ENCODE measurements around the gene CASP5. TPM values are rescaled to one million over a fixed set of nuclear protein-coding genes. Genes with fewer than 3 reads are reported as not detected.

Gene CASP5
- total RNA-seq, 2 donors from 2014 or later, result not detected

GRCh38 chr11:105007463-105007862, 15.5 kb downstream of the CASP5 start:
- H3K9me3 Mint-ChIP-seq, result no peaks in the 10 kb centered on the region
- no peak overlapping the region for H3K27ac Mint-ChIP-seq
- H3K27me3 Mint-ChIP-seq (ENCODE audit: low read depth), result no peaks in the 10 kb centered on the region
- no peak for ATAC-seq (replicated peaks in 1 of 2)
- H3K4me3 Mint-ChIP-seq, result no peak overlapping the region
- no peak for DNase-seq
- H3K36me3 Mint-ChIP-seq (ENCODE audit: insufficient read depth in 2 of 2), result no peaks in the 10 kb centered on the region
- H3K4me1 Mint-ChIP-seq (ENCODE audit: low read depth), result no peaks in the 10 kb centered on the region

DNA sequence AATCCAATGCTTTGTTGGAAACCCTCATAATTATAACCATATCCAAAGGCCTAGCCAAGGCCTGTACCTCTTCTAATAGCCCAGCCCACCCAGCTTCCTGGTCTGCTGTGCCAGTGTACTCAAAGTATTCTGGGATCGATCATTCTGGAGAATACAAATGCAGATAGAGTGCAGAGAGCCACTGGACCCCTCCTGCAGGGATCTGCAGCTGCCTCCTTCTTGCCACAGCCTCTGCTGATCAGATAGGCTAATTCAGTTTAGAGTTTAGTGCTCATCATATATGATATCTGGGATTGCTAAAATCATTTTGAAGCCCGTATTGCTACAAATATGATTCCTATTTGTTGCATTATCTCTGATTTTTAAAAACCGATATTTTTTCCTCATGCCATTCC, 17.5 kb downstream of the CASP5 start:
- no peaks in the 10 kb centered on the region for H3K36me3 Mint-ChIP-seq (ENCODE audit: insufficient read depth in 2 of 2)
- H3K4me1 Mint-ChIP-seq (ENCODE audit: low read depth), result peaks cover 7% of the 10 kb centered on the region
- no peak overlapping the region for H3K4me3 Mint-ChIP-seq
- DNase-seq, result no peak
- no peaks in the 10 kb centered on the region for H3K9me3 Mint-ChIP-seq
- no peak for ATAC-seq (replicated peaks in 1 of 2)
- no peak overlapping the region for H3K27ac Mint-ChIP-seq
- no peaks in the 10 kb centered on the region for H3K27me3 Mint-ChIP-seq (ENCODE audit: low read depth)

DNA sequence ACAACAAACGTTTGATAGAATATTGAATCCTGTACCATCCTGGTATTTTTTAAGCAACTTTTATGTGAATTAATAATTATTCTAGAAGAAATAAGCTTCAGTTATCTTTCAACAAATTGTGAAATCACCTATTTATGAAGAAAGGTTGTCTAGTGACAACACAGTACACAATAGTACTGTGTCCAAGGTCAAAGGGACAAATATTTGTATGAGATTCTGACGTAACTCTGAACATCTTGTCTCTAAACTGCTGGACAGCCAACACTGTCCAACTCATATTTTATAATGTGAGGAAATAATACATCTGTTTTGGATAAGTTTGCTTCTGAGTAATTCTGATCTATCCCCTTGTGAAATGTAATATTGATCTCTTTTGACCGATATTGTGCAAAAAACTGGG, 18.9 kb downstream of the CASP5 start:
- DNase-seq (no peak), ATAC-seq (replicated peaks in 1 of 2) (no peak)
- Mint-ChIP-seq H3K9me3 (no peaks in the 10 kb centered on the region), H3K27ac (no peak overlapping the region), H3K4me1 (ENCODE audit: low read depth) (peaks cover 7% of the 10 kb centered on the region), H3K27me3 (ENCODE audit: low read depth) (no peaks in the 10 kb centered on the region), H3K36me3 (ENCODE audit: insufficient read depth in 2 of 2) (no peaks in the 10 kb centered on the region), H3K4me3 (no peak overlapping the region)

DNA sequence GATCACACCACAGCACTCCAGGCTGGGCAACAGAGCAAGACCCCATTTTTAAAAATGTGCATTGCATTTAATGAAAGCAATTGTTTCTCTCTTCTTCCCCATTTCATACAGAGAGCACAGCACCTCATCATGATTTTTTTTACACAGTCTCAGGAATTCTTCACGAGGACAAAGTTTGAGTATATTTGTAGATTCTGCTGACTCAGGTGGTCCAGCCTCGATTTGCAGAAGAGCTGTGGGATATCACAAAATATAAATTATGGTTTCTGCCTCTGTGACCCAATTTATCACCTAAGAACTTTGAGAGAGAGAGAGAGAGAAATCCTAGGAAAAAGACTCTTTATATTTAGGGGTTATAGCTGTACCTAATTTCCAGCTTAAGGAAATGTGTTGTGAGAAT, 19.8 kb downstream of the CASP5 start:
- no peaks in the 10 kb centered on the region for H3K36me3 Mint-ChIP-seq (ENCODE audit: insufficient read depth in 2 of 2)
- H3K27ac Mint-ChIP-seq, result no peak overlapping the region
- no peak for ATAC-seq (replicated peaks in 1 of 2)
- no peak for DNase-seq
- peaks cover 7% of the 10 kb centered on the region for H3K4me1 Mint-ChIP-seq (ENCODE audit: low read depth)
- H3K4me3 Mint-ChIP-seq, result no peak overlapping the region
- H3K27me3 Mint-ChIP-seq (ENCODE audit: low read depth), result no peaks in the 10 kb centered on the region
- H3K9me3 Mint-ChIP-seq, result no peaks in the 10 kb centered on the region

DNA sequence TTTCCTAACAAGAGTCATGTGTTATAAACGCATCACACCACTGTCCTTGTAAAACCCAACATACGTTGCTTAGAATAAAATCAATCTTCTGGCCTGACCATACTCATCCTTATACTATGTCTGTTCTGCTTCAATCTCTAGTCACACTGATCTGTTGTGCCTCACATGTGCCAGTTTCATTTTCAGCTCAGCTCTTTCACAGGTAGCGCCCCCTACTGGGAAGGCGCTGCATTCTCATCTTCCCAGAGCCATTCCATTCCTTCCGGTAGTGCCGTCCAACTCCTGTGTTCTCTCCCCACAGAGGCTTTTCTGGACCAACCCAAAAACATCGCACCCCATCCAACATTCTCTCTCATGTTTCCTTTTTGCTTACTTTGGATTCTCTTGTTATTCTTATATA, 22.2 kb downstream of the CASP5 start:
- H3K4me1 Mint-ChIP-seq (ENCODE audit: low read depth), result peaks cover 7% of the 10 kb centered on the region
- ATAC-seq (replicated peaks in 1 of 2) (peak; percentile 68 to 76), DNase-seq (peak; percentile 34 to 65)
- H3K9me3 Mint-ChIP-seq, result no peaks in the 10 kb centered on the region
- H3K4me3 Mint-ChIP-seq, result no peak overlapping the region
- no peaks in the 10 kb centered on the region for H3K27me3 Mint-ChIP-seq (ENCODE audit: low read depth)
- no peak overlapping the region for H3K27ac Mint-ChIP-seq
- no peaks in the 10 kb centered on the region for H3K36me3 Mint-ChIP-seq (ENCODE audit: insufficient read depth in 2 of 2)

GRCh38 chr11:105000167-105000566, 22.8 kb downstream of the CASP5 start:
- no peak for ATAC-seq (replicated peaks in 1 of 2)
- no peaks in the 10 kb centered on the region for H3K36me3 Mint-ChIP-seq (ENCODE audit: insufficient read depth in 2 of 2)

GRCh38 chr11:104999721-105000120, 23.2 kb downstream of the CASP5 start:
- peaks cover 7% of the 10 kb centered on the region for H3K4me1 Mint-ChIP-seq (ENCODE audit: low read depth)
- H3K4me3 Mint-ChIP-seq, result no peak overlapping the region
- no peaks in the 10 kb centered on the region for H3K9me3 Mint-ChIP-seq
- no peak overlapping the region for H3K27ac Mint-ChIP-seq
- ATAC-seq (replicated peaks in 1 of 2) (no peak), DNase-seq (no peak)
- H3K36me3 Mint-ChIP-seq (ENCODE audit: insufficient read depth in 2 of 2), result no peaks in the 10 kb centered on the region
- H3K27me3 Mint-ChIP-seq (ENCODE audit: low read depth), result no peaks in the 10 kb centered on the region

More at GRCh38 chr11:105000167-105000566, 22.8 kb downstream of the CASP5 start:
- Mint-ChIP-seq H3K27me3 (ENCODE audit: low read depth) (no peaks in the 10 kb centered on the region), H3K9me3 (no peaks in the 10 kb centered on the region), H3K27ac (no peak overlapping the region), H3K4me1 (ENCODE audit: low read depth) (peaks cover 7% of the 10 kb centered on the region), H3K4me3 (no peak overlapping the region)
- DNase-seq, result peak in 1 of 2 donors; percentile 5

GRCh38 chr11:104997288-104997687, 25.7 kb downstream of the CASP5 start:
- Mint-ChIP-seq H3K9me3 (peaks cover 3 to 4% of the 10 kb centered on the region in 2 donors), H3K27me3 (ENCODE audit: low read depth) (no peaks in the 10 kb centered on the region), H3K27ac (no peak overlapping the region), H3K4me3 (no peak overlapping the region), H3K36me3 (ENCODE audit: insufficient read depth in 2 of 2) (peaks cover 0 to 2% of the 10 kb centered on the region in 2 donors), H3K4me1 (ENCODE audit: low read depth) (peaks cover 7% of the 10 kb centered on the region)
- ATAC-seq (replicated peaks in 1 of 2), result no peak
- no peak for DNase-seq

- H3K4me3 Mint-ChIP-seq, result no peak overlapping the region
- DNase-seq (no peak), ATAC-seq (replicated peaks in 1 of 2) (no peak)
- no peaks in the 10 kb centered on the region for H3K27me3 Mint-ChIP-seq (ENCODE audit: low read depth)
- H3K27ac Mint-ChIP-seq, result no peak overlapping the region
- peaks cover 0 to 2% of the 10 kb centered on the region in 2 donors for H3K36me3 Mint-ChIP-seq (ENCODE audit: insufficient read depth in 2 of 2)
- H3K4me1 Mint-ChIP-seq (ENCODE audit: low read depth), result no peaks in the 10 kb centered on the region
- peaks cover 3 to 4% of the 10 kb centered on the region in 2 donors for H3K9me3 Mint-ChIP-seq
Measured at GRCh38 chr11:104995001-104995408, 28.0 kb downstream of the CASP5 start.

DNA sequence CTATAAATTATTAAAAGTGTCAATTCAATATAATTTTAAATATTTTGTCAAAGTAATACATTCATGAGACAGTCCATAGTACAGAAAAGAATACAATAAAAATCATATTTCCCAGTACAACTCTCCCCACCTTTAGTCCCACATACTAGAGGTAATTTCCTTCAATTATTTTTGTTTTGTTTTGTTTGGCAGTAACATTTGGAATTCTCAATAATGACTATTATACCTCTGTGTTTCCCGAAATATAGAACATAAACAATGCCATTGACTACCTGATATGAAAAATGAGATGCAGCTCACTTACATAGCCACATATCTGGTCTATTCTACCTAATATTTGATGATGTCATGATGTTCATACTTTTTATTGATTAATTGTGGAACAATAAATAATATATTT, 30.2 kb downstream of the CASP5 start:
- H3K4me1 Mint-ChIP-seq (ENCODE audit: low read depth), result no peaks in the 10 kb centered on the region
- H3K27ac Mint-ChIP-seq, result no peak overlapping the region
- no peaks in the 10 kb centered on the region for H3K27me3 Mint-ChIP-seq (ENCODE audit: low read depth)
- H3K9me3 Mint-ChIP-seq, result peaks cover 5 to 6% of the 10 kb centered on the region in 2 donors
- no peak overlapping the region for H3K4me3 Mint-ChIP-seq
- peaks cover 0 to 4% of the 10 kb centered on the region in 2 donors for H3K36me3 Mint-ChIP-seq (ENCODE audit: insufficient read depth in 2 of 2)
- DNase-seq (no peak), ATAC-seq (replicated peaks in 1 of 2) (no peak)

DNA sequence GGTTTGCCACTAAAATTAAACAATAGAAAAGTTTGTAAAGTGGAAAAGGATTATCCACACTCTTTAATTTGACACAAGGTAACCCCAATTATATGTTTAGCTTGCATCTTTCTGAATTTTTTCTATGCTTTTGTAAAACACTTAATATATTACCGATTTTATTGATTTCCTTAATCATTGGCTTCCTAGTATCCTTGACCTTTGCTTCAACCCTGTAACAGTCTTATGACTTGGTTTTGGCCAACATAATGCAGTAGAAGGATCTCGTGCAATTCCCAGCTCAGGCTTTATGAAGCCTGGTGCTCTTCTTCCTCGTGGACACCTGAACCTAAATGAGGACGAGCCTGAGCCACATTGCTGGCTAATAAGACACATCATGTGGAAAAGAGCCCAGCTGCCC, 31.0 kb downstream of the CASP5 start:
- ATAC-seq (replicated peaks in 1 of 2), result no peak
- peaks cover 0 to 6% of the 10 kb centered on the region in 2 donors for H3K36me3 Mint-ChIP-seq (ENCODE audit: insufficient read depth in 2 of 2)
- no peaks in the 10 kb centered on the region for H3K4me1 Mint-ChIP-seq (ENCODE audit: low read depth)
- H3K27me3 Mint-ChIP-seq (ENCODE audit: low read depth), result no peaks in the 10 kb centered on the region
- DNase-seq, result no peak
- no peak overlapping the region for H3K4me3 Mint-ChIP-seq
- H3K27ac Mint-ChIP-seq, result no peak overlapping the region
- H3K9me3 Mint-ChIP-seq, result peaks cover 5 to 6% of the 10 kb centered on the region in 2 donors

DNA sequence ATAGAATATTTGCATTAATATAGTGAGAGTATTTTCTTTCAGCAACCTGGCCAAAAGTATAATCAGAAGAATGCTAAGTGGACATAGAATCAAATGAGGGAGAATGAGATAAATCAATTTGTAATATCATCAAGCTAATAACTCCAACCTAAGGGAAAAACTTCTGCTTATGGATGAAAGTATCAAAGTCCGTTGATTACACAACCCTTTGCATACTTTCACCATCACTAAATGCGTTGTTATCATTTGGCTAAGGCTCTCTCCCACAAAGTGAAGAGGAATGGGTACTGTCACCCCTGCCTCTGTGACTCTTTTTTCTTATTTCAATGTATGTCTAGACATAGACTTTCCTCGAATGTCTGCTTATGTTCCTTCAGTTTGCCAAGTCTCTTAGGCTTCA, 38.2 kb downstream of the CASP5 start:
- peaks cover 0 to 4% of the 10 kb centered on the region in 2 donors for H3K36me3 Mint-ChIP-seq (ENCODE audit: insufficient read depth in 2 of 2)
- no peak for ATAC-seq (replicated peaks in 1 of 2)
- no peak for DNase-seq
- H3K9me3 Mint-ChIP-seq, result peaks cover 2 to 4% of the 10 kb centered on the region in 2 donors
- no peaks in the 10 kb centered on the region for H3K27me3 Mint-ChIP-seq (ENCODE audit: low read depth)
- no peak overlapping the region for H3K27ac Mint-ChIP-seq
- H3K4me3 Mint-ChIP-seq, result no peak overlapping the region
- H3K4me1 Mint-ChIP-seq (ENCODE audit: low read depth), result no peaks in the 10 kb centered on the region

DNA sequence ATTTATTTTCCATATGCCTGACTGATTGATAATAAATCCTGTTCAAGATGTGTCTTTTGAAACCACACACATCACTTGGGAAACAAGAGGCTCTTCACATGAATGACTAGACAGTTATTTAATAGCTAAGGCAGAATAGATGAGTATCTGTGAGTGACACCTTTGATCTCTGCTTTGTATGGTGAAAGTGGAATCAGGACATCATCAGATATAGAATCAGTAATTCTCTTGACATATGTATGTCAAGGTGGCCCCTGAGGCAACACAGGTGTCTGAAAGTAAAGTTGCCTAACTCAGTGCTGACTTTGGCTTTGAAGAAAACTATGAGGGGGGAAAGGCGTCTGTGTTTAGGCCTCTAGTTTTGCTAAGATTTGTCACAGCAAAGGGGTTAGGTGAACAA, 43.1 kb downstream of the CASP5 start:
- peaks cover 7% of the 10 kb centered on the region for H3K4me1 Mint-ChIP-seq (ENCODE audit: low read depth)
- DNase-seq (no peak), ATAC-seq (replicated peaks in 1 of 2) (no peak)
- no peaks in the 10 kb centered on the region for H3K27me3 Mint-ChIP-seq (ENCODE audit: low read depth)
- peaks cover 0 to 2% of the 10 kb centered on the region in 2 donors for H3K9me3 Mint-ChIP-seq
- peaks cover 0 to 2% of the 10 kb centered on the region in 2 donors for H3K36me3 Mint-ChIP-seq (ENCODE audit: insufficient read depth in 2 of 2)
- H3K4me3 Mint-ChIP-seq, result no peak overlapping the region
- H3K27ac Mint-ChIP-seq, result no peak overlapping the region

DNA sequence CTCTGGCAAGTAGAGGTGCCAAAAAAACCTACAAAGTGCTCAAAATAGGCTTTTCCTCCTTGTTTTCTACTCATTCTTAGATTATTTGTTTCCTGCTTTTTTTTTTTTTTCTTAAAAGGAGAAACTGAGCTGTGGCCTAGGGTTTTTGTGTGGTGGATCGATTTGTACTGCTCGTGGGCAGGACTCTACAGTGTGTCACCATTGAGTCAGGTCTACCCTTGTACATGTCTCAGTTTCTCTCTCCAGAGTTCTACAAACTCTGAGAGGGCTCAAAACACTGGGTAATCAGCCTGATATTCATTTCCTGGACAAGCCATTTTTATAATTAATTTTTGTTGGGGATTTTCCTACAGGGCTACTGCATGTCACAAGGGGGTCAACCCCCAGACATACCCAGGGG, 49.4 kb downstream of the CASP5 start:
- Mint-ChIP-seq H3K36me3 (ENCODE audit: insufficient read depth in 2 of 2) (peaks cover 10 to 17% of the 10 kb centered on the region in 2 donors), H3K4me3 (no peak overlapping the region), H3K4me1 (ENCODE audit: low read depth) (peaks cover 4% of the 10 kb centered on the region), H3K9me3 (peaks cover 4 to 16% of the 10 kb centered on the region in 2 donors), H3K27me3 (ENCODE audit: low read depth) (no peaks in the 10 kb centered on the region), H3K27ac (no peak overlapping the region)
- ATAC-seq (replicated peaks in 1 of 2) (peak in 1 of 2 donors; percentile 38), DNase-seq (no peak)
